Neutrophil (primary cell): ENCODE results near the gene ZFPM1.

ENCODE experiments used
- H3K27ac ChIP-seq: fragments of 200-600 bp; sonication (generic); 2 replicates; pipeline ENCODE4 v1.5.1; 2016; ENCODE audit warnings: mild to moderate bottlenecking, moderate library complexity
- H3K27me3 ChIP-seq: fragments of 200-600 bp; sonication (generic); 2 replicates; pipeline ENCODE4 v1.6.0; 2016; ENCODE audit warnings: mild to moderate bottlenecking
- H3K36me3 ChIP-seq: fragments of 200-600 bp; sonication (generic); 2 replicates; pipeline ENCODE4 v1.5.1; 2017
- H3K4me1 ChIP-seq, 2 experiments: fragments of 200-600 bp in 1 of 2; sonication (generic) in 1 of 2; 1 replicate in 1 of 2; 2 replicates in 1 of 2; pipeline versions ENCODE4 v1.5.1 to v1.6.1; 2013 to 2016; ENCODE audit warnings: low read depth in 1 of 2, low read length in 1 of 2, mild to moderate bottlenecking in 1 of 2, moderate library complexity in 1 of 2; ENCODE audit not compliant: control insufficient read depth in 1 of 2, insufficient read depth in 1 of 2
- H3K4me3 ChIP-seq, 2 experiments: fragments of 200-600 bp in 1 of 2; sonication (generic) in 1 of 2; 1 replicate in 1 of 2; 2 replicates in 1 of 2; pipeline ENCODE4 v1.5.1; 2013 to 2016; ENCODE audit warnings: low read depth in 1 of 2, low read length in 1 of 2, mild to moderate bottlenecking in 1 of 2, moderate library complexity in 1 of 2
- H3K9me3 ChIP-seq: fragments of 200-600 bp; sonication (generic); 2 replicates; pipeline ENCODE4 v1.5.1; 2016
- CTCF ChIP-seq: fragments of 200-600 bp; sonication (generic); IDR thresholded peaks from 2 replicates; pipeline ENCODE4 v1.5.1; 2016; ENCODE audit warnings: antibody characterized with exemption

The ZFPM1 gene

GRCh38 chr16:88558457-88559442 is 105.7 kb downstream of the ZFPM1 start:
- peaks cover 2 to 4% of the 10 kb centered on the region in 2 experiments for H3K4me1 ChIP-seq
- peaks cover 44% of the 10 kb centered on the region for H3K27me3 ChIP-seq
- no peak for TF ChIP-seq CTCF
- no peaks in the 10 kb centered on the region for H3K36me3 ChIP-seq
- no peak overlapping the region for H3K27ac ChIP-seq
- no peak overlapping the region for H3K4me3 ChIP-seq
- no peaks in the 10 kb centered on the region for H3K9me3 ChIP-seq

- Histone ChIP-seq H3K27me3 (peaks cover 36% of the 10 kb centered on the region), H3K27ac (no peak overlapping the region), H3K4me3 (no peak overlapping the region), H3K9me3 (no peaks in the 10 kb centered on the region), H3K36me3 (no peaks in the 10 kb centered on the region), H3K4me1 (peaks cover 2 to 4% of the 10 kb centered on the region in 2 experiments)
- TF ChIP-seq CTCF: no peak
Observed at GRCh38 chr16:88560714-88561484, 107.8 kb downstream of the ZFPM1 start.

GRCh38 chr16:88561485-88562359 is 108.6 kb downstream of the ZFPM1 start:
- Histone ChIP-seq H3K27ac (no peak overlapping the region), H3K4me1 (peaks cover 2 to 4% of the 10 kb centered on the region in 2 experiments), H3K27me3 (peaks cover 36% of the 10 kb centered on the region), H3K36me3 (no peaks in the 10 kb centered on the region), H3K4me3 (no peak overlapping the region), H3K9me3 (no peaks in the 10 kb centered on the region)
- TF ChIP-seq CTCF: peak; percentile 76

- H3K36me3 ChIP-seq: no peaks in the 10 kb centered on the region
- TF ChIP-seq CTCF: no peak
- peaks cover 19 to 20% of the 10 kb centered on the region in 2 experiments for H3K4me1 ChIP-seq
- no peak overlapping the region for H3K27ac ChIP-seq
- H3K9me3 ChIP-seq: no peaks in the 10 kb centered on the region
- H3K4me3 ChIP-seq: no peak overlapping the region
- H3K27me3 ChIP-seq: peaks cover 5% of the 10 kb centered on the region
Observed at GRCh38 chr16:88566158-88566557, 113.1 kb downstream of the ZFPM1 start.
